Testis (tissue), 3 donors: Measurements from ENCODE around the gene SPAG9. TPM values are rescaled to one million over a fixed set of nuclear protein-coding genes. Genes with fewer than 3 reads are reported as not detected.

Experiments
- DNase-seq: peaks from one replicate; pipeline ENCODE4 v3.0.0-alpha.2; 2019
- H3K27ac ChIP-seq, 2 donors: fragments of 200-600 bp; sonication (generic); one replicate each; pipeline ENCODE4 v1.5.1; 2019
- H3K27me3 ChIP-seq: fragments of 200-600 bp; sonication (generic); one replicate; pipeline ENCODE4 v1.5.1; 2019
- H3K36me3 ChIP-seq: fragments of 200-600 bp; sonication (generic); one replicate; pipeline ENCODE4 v1.5.1; 2017; ENCODE audit warnings: low read depth; ENCODE audit errors: missing control alignments
- H3K4me1 ChIP-seq: fragments of 200-600 bp; sonication (generic); one replicate; pipeline ENCODE4 v1.5.1; 2019
- H3K4me3 ChIP-seq, 2 donors: fragments of 200-600 bp; sonication (generic); one replicate each; pipeline ENCODE4 v1.5.1; 2017 to 2019
- H3K9me3 ChIP-seq: fragments of 200-600 bp; sonication (generic); one replicate; pipeline ENCODE4 v1.5.1; 2017
- POLR2A ChIP-seq: fragments of 450-650 bp; IDR thresholded peaks from one replicate; pipeline ENCODE4 v1.6.1; 2017; ENCODE audit warnings: antibody characterized with exemption, mild to moderate bottlenecking, moderate library complexity
- WGBS, 2 donors: methylation state at CpG; one replicate each; pipeline ENCODE4 v1.1.5; 2018; 5-methylcytosine and 5-hydroxymethylcytosine counted together
- intact Hi-C: fragments of 100-400 bp; cut with DNase I; formaldehyde crosslinking; loops from one replicate; pipeline ENCODE4 v1.15.1; 2023; ENCODE audit warnings: low total_unique reads
- polyA plus RNA-seq: library from polyadenylated mRNA; stranded (reverse); fragments of 350-450 nt; fragmentation: Illumina TruSeq; extraction: RNeasy Lipid Tissue Mini Kit (QIAGEN cat#74804); gene quantifications from one replicate; pipeline ENCODE4 v1.2.3, GENCODE V29; 2014; ENCODE audit warnings: low read depth, low replicate concordance; ENCODE audit not compliant: insufficient read depth
- total RNA-seq, 2 donors: library from RNA; depleted of rRNA; stranded (reverse); fragments of >200 nt; gene quantifications; one replicate each; pipeline ENCODE4 v1.2.3, GENCODE V29; 2016
- TF ChIP-seq, protein P1 (sequence below), 3 experiments: fragments of 450-650 bp in 2 of 3; fragments of 200-600 bp in 1 of 3; sonication (generic) in 1 of 3; IDR thresholded peaks; one replicate each; pipeline ENCODE4 v1.5.1; 2016 to 2019; ENCODE audit warnings: antibody characterized with exemption in 3 of 3, mild to moderate bottlenecking in 2 of 3, moderate library complexity in 1 of 3

The SPAG9 gene
- total and polyA plus RNA-seq, 3 donors from 2014 or later, result 157 to 165 (median 159) TPM

GRCh38 chr17:50918933-50919296 is 201.8 kb downstream of the SPAG9 start:
- Histone ChIP-seq H3K36me3 (no peaks in the 10 kb centered on the region), H3K4me3 (no peak overlapping the region), H3K9me3 (no peaks in the 10 kb centered on the region), H3K4me1 (peaks cover 8% of the 10 kb centered on the region), H3K27me3 (no peaks in the 10 kb centered on the region), H3K27ac (no peak overlapping the region)
- DNase-seq, result no peak
- intact Hi-C loops, result no loop called here
- 85 to 86% methylated on average over 3 to 5 of the region's 5 CpGs for WGBS, 2 donors
- TF ChIP-seq, protein P1, sequence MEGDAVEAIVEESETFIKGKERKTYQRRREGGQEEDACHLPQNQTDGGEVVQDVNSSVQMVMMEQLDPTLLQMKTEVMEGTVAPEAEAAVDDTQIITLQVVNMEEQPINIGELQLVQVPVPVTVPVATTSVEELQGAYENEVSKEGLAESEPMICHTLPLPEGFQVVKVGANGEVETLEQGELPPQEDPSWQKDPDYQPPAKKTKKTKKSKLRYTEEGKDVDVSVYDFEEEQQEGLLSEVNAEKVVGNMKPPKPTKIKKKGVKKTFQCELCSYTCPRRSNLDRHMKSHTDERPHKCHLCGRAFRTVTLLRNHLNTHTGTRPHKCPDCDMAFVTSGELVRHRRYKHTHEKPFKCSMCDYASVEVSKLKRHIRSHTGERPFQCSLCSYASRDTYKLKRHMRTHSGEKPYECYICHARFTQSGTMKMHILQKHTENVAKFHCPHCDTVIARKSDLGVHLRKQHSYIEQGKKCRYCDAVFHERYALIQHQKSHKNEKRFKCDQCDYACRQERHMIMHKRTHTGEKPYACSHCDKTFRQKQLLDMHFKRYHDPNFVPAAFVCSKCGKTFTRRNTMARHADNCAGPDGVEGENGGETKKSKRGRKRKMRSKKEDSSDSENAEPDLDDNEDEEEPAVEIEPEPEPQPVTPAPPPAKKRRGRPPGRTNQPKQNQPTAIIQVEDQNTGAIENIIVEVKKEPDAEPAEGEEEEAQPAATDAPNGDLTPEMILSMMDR (IDR thresholded peaks at IDR 0.05), result no peak
- no peak for TF ChIP-seq POLR2A

GRCh38 chr17:50918071-50918932 is 202.4 kb downstream of the SPAG9 start:
- WGBS, 2 donors, result 84 to 87% methylated on average over 5 to 21 of the region's 21 CpGs
- no peak for TF ChIP-seq POLR2A
- TF ChIP-seq, protein P1 (IDR thresholded peaks at IDR 0.05), result no peak
- H3K4me3 ChIP-seq, result no peak overlapping the region
- peaks cover 8% of the 10 kb centered on the region for H3K4me1 ChIP-seq
- no peaks in the 10 kb centered on the region for H3K9me3 ChIP-seq
- DNase-seq, result no peak
- H3K27me3 ChIP-seq, result no peaks in the 10 kb centered on the region
- intact Hi-C loops, result no loop called here
- H3K27ac ChIP-seq, result no peak overlapping the region
- no peaks in the 10 kb centered on the region for H3K36me3 ChIP-seq

- H3K36me3 ChIP-seq, result no peaks in the 10 kb centered on the region
- TF ChIP-seq POLR2A, result no peak
- TF ChIP-seq, protein P1 (IDR thresholded peaks at IDR 0.05), result no peak
- 56% methylated on average over 7 of the region's 7 CpGs; no CpG with 5 or more reads in 1 of the 2 donors for WGBS, 2 donors
- H3K4me1 ChIP-seq, result peaks cover 8% of the 10 kb centered on the region
- H3K9me3 ChIP-seq, result no peaks in the 10 kb centered on the region
- DNase-seq, result no peak
- no peaks in the 10 kb centered on the region for H3K27me3 ChIP-seq
- no peak overlapping the region for H3K4me3 ChIP-seq
- no peak overlapping the region for H3K27ac ChIP-seq
- intact Hi-C loops, result no loop called here
Observed at GRCh38 chr17:50917418-50917743, 203.3 kb downstream of the SPAG9 start.

GRCh38 chr17:50916708-50917417 is 203.8 kb downstream of the SPAG9 start:
- peak overlapping the region in 1 of 2 donors; percentile 58 for H3K27ac ChIP-seq
- DNase-seq, result peak; percentile 34

More at GRCh38 chr17:50916708-50917417, 203.8 kb downstream of the SPAG9 start:
- H3K36me3 ChIP-seq, result no peaks in the 10 kb centered on the region
- WGBS, 2 donors, result 77 to 78% methylated on average over 15 to 18 of the region's 18 CpGs
- no peaks in the 10 kb centered on the region for H3K27me3 ChIP-seq
- peaks cover 8% of the 10 kb centered on the region for H3K4me1 ChIP-seq
- no peak overlapping the region for H3K4me3 ChIP-seq
- intact Hi-C loops, result no loop called here
- TF ChIP-seq, protein P1 (IDR thresholded peaks at IDR 0.05), result no peak
- TF ChIP-seq POLR2A, result no peak
- no peaks in the 10 kb centered on the region for H3K9me3 ChIP-seq
